GM21619 (cell line): Measurements from ENCODE around the gene SMARCE1.

Experiments
- ATAC-seq: cut with Tn5 transposase; IDR thresholded peaks from one replicate; pipeline ENCODE4 v1.9.1; 2021; ENCODE audit not compliant: unreplicated experiment

The SMARCE1 gene

DNA sequence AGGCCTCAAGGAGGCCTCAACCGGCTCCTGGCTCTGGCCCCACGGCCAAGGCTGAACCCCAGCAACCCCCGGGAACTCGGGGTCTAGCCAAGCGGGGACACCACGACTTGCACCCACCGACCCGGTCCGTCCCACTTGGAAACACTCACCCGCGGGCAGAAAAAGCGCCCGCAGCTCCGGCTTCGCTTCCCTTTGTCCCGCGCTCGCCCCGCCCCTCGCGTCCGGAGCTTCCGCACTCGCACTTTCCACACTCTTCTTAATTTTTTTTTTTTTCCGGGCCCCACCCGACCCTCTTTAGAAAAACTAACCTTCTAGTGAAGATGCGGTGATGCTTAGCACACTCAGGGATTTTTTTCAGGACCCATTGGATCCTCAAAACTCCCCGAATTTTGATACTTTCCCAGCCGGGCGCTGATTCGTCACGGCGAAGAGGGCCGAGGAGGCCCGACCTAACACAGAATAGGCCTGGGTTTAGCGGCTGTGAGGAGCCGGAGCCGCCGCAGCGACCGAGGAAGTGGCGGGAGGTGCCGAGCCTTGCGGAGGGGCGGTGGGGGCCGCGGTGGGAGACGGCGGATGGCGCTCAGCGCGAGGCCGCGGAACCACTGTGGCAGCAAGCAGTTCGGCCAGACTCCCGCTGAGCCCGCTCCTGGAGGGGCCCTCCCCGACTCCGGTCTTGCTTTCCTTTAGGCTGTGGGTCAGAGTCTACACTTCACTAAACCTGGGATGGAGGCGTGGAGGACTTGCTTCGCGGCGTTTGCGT lies at the start of gene SMARCE1:
Gene SMARCE1 (minus strand): TSS at position 195 of the 760 bp plus-strand sequence. CDS start 2,016 bp downstream, outside the sequence.
- peak; percentile 59 for ATAC-seq

GRCh38 chr17:40697297-40697696 lies 49.7 kb upstream of the SMARCE1 start:
- ATAC-seq = no peak

- no peak for ATAC-seq
Observed at GRCh38 chr17:40696651-40697072, 49.0 kb upstream of the SMARCE1 start.

DNA sequence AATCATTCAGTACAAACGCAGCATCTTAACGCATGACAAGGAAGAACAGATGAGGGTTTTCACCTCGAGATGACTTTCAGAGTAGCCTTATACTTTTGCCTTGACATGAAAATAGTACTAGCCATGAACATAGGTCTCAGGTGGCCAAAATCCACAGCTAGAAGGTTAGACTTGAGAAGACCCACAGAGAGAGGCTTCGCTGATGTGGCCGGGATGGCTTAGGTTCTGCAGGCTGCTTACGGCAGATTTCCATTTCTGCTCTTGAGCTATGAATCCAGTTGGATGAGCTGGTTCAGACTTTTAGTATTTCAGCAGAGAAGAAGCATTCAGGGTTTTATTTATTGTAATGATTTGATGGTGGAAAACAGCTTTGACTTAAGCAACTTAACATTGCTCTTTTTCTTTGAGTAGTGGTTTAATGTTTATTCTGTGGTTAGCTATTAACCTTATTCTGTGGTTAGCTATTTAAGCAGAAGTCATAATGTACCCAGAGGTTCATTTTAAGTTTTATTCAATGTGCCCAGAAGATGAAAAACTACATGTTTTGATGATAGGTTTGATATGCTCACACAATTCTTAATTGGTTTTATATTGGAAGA lies 48.4 kb upstream of the SMARCE1 start:
- no peak for ATAC-seq

DNA sequence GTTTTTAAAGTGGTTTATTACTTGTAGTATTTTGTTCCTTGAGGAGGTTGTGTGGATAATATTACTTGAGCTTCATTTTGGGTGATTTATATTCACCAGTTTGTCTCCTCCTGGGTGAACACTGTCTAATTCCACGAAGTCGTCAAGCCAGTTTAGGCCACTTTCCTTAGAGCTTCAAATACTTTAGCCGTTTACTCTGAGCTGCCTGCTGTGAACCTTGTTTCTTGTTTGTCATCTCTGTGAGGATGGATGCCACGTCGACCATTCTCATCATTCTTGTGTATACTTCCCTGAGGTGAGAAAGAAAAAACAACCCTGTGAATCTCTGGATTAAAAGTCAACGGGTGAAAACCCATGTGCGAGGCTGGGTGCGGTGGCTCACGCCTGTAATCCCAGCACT lies 47.0 kb upstream of the SMARCE1 start:
- no peak for ATAC-seq

DNA sequence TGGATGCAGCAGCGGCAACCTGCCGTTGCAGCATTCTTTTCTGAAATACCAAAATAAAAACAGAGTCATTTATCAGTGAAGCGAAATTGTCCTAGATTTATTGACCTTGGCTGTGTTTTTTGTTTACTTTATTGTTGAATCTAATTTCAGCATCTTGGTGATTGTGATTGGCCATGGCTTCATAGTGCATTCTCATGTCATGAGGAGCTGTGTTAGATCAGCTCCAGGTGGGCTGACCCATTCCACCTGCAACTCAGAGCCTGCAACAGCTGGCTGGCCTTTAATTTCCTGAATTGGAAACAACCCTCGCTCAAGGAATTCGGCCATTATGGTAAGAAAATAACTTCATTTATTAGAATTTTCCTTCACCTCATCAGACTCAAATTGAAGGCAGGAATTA lies 39.5 kb upstream of the SMARCE1 start:
- ATAC-seq = no peak

DNA sequence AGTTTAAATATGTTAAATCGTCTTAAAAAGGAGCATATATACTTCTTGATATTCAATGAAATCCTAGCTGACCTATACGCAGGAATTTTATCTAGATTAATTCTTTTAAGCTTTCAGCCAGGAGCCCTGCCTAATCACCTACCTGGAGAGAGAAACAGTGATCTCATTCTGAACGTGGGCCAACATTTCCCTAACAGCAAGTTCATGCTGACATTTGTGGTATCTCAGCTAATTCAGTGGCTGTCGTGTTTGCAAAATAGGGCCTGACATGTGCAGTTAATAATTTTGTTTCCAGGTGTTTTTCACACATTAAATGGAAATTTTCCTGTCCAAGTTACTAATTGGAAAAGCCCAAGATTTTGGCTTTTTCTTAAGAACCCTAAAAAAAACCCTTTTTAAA lies 38.6 kb upstream of the SMARCE1 start:
- ATAC-seq = no peak

- no peak for ATAC-seq
Observed at GRCh38 chr17:40680998-40681397, 33.4 kb upstream of the SMARCE1 start.

- no peak for ATAC-seq
Observed at GRCh38 chr17:40679523-40679907, 31.9 kb upstream of the SMARCE1 start.

DNA sequence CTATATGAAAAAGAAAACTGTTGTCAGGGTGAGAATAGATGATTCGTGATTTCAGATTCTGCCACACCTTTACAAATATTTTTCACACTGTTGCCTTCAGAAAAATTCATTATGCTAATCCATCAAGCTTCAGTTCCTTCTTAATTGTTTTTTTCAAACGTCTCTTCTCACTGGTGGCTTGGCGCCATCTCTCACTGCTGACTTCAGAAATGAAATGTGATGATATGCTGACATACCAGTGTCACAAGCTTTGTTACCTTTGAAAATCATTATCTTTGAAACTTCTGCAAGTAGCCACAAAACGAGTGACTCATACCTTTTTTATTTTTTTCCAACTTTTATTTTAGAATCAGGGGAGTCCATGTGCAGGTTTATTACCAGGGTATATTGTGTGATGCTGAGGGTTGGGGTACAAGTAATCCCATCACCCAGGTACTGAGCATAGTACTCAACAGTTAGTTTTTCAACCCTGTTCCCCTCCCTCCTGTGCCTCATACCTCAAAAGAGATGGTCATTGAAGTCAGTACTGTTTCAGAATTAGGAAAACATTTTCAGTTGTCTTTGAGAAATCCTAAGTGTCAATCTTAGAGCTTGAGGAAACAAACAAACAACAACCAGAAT lies 31.4 kb upstream of the SMARCE1 start:
- no peak for ATAC-seq

DNA sequence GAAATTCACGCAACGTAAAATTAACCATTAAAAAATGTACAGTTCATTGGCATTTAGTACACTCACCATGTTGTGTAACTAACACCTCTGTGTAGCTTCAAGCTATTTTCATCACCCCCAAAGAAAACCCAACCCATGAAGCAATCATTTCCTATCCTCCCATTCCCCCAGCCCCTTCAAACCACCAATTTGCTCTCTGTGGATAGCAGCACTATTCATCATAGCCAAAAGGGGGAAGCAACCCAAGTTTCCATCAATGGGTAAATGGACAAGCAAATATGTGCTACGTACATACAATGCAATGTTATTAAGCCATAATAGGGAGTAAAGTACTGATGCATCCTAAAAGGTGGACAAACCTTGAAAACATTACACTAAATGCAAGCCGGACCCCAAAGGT lies 28.3 kb upstream of the SMARCE1 start:
- ATAC-seq = no peak

DNA sequence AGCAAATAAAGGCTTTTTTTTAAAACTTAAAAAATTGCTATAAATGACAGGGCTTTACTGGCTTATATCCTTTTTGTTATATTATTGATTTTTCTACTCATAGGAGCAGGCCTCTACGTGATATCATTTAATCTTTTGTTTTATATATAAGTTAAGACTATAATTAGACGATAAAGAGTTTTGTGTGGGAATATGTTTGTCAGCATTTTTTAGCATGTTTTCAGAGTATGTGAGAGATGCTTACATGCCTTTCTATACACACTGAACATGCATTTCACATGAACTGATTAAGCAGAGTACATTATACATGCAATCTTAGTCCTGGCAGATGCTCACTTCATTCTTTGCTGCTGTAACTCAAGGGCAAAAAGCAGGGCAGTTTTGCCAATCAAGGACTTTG lies 25.0 kb upstream of the SMARCE1 start:
- no peak for ATAC-seq

DNA sequence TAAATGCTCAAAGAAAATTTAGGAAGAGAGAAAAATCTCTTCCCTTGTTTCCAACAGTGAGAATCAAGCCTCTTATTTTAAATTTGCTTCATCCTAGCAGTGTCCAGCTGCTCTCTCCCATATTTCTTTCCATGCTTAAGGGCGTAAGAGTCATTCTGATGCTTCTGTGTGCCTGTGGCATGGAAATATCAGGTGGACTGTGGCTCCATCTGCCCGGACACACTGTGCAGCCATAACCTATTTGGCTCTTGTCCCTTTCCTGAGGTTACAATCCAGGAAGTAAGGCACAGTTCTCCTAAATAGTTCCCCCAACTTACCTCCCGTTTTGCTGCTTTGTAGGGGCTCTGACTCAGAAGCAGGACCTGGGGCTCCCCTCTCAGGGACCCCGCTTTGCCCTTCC lies 23.7 kb upstream of the SMARCE1 start:
- no peak for ATAC-seq

- no peak for ATAC-seq
Observed at GRCh38 chr17:40666331-40666730, 18.7 kb upstream of the SMARCE1 start.

GRCh38 chr17:40664582-40665333 lies 17.1 kb upstream of the SMARCE1 start, which contains the start of gene KRT222:
TSS of gene KRT222 (minus strand) at chr17:40665177. CDS start at chr17:40665099, 78 bp downstream.
- ATAC-seq = no peak

GRCh38 chr17:40663252-40663651 lies 15.6 kb upstream of the SMARCE1 start:
- no peak for ATAC-seq

- ATAC-seq = no peak
Observed at GRCh38 chr17:40659911-40660310, 12.3 kb upstream of the SMARCE1 start.

- ATAC-seq = no peak
Observed at GRCh38 chr17:40658396-40658795, 10.8 kb upstream of the SMARCE1 start.

DNA sequence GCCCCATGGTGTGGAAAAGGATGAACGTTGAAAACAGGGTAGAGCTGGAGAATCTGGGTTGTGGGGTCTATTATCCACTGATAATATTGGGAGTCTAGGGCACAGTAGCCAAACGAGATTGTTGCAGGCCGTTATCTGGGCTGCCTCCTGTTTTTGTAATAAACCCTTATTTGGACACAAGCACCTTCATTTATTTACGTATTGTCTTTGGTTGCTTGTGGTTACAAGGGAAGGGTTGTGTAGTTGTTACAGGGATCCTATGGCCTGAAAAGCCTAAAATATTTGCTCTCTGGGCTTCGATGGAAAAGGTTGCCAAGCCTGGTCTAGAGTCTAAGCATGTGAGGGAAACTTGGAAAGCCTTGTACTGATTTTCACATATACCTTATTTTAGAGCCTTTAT lies 4.3 kb upstream of the SMARCE1 start:
- no peak for ATAC-seq

- ATAC-seq = peak; percentile 27
Observed at GRCh38 chr17:40648384-40648968, 858 bp upstream of the SMARCE1 start.
